Kidney (tissue), 14 donors: ENCODE data around the gene CYTH2. TPM values are rescaled to one million over a fixed set of nuclear protein-coding genes. Genes with fewer than 3 reads are reported as not detected.

ENCODE experiments used
- DNase-seq, 5 donors: peaks; one replicate each; pipeline ENCODE4 v3.0.0-alpha.2; 2013 to 2020
- FAIRE-seq: peaks from 2 replicates; lab custom pipeline; 2012; peaks lifted over from hg19 to GRCh38; lab: Jason Lieb, UNC
- H3K27ac ChIP-seq, 2 donors: one replicate each; pipeline ENCODE4 v1.7.0; 2013; ENCODE audit warnings: low read depth in 2 of 2, low read length in 2 of 2, inconsistent platforms in 1 of 2
- H3K27me3 ChIP-seq: one replicate; pipeline ENCODE4 v1.7.1; 2013; ENCODE audit warnings: low read length, inconsistent platforms; ENCODE audit not compliant: control insufficient read depth, insufficient read depth
- H3K36me3 ChIP-seq, 3 donors: one replicate each; pipeline versions ENCODE4 v1.7.0 to v1.7.1; 2013; ENCODE audit warnings: low read length in 3 of 3, control low read depth in 1 of 3, inconsistent platforms in 1 of 3; ENCODE audit not compliant: insufficient read depth in 3 of 3, control insufficient read depth in 2 of 3
- H3K4me1 ChIP-seq, 3 donors: one replicate each; pipeline versions ENCODE4 v1.7.0 to v1.7.1; 2013; ENCODE audit warnings: low read length in 3 of 3, inconsistent platforms in 1 of 3, low read depth in 1 of 3; ENCODE audit not compliant: control insufficient read depth in 2 of 3, insufficient read depth in 2 of 3
- H3K4me3 ChIP-seq, 3 donors: one replicate each; pipeline versions ENCODE4 v1.7.0 to v1.8.1; 2013; ENCODE audit warnings: low read length in 3 of 3, control low read depth in 1 of 3, inconsistent platforms in 1 of 3
- H3K9ac ChIP-seq, 3 donors: one replicate each; pipeline versions ENCODE4 v1.7.0 to v1.7.1; 2013; ENCODE audit warnings: low read length in 3 of 3, control low read depth in 1 of 3, inconsistent platforms in 1 of 3
- H3K9me3 ChIP-seq, 3 donors: one replicate each; pipeline versions ENCODE4 v1.7.0 to v1.7.1; 2013; ENCODE audit warnings: low read length in 3 of 3, control low read depth in 1 of 3, inconsistent platforms in 1 of 3; ENCODE audit not compliant: control insufficient read depth in 2 of 3, insufficient read depth in 1 of 3
- CTCF ChIP-seq: IDR thresholded peaks from 3 replicates; pipeline ENCODE4 v1.5.1; 2012; ENCODE audit warnings: mild to moderate bottlenecking, moderate library complexity, borderline replicate concordance; ENCODE audit not compliant: insufficient read depth; ENCODE audit errors: extremely low read depth
- intact Hi-C: fragments of 100-400 bp; cut with DNase I; formaldehyde crosslinking; loops from one replicate; pipeline ENCODE4 v1.11.1; 2022
- polyA plus RNA-seq: library from polyadenylated mRNA; stranded (reverse); fragments of 350-450 nt; fragmentation: Illumina TruSeq; extraction: RNeasy Lipid Tissue Mini Kit (QIAGEN cat#74804); gene quantifications from one replicate; pipeline ENCODE4 v1.2.3, GENCODE V29; 2014; ENCODE audit warnings: low read depth, low replicate concordance; ENCODE audit not compliant: insufficient read depth
- total RNA-seq: library from RNA; stranded (reverse); fragmentation: NEBNext Ultra II Directional; extraction: Animal tissue kit (Norgen Biotek cat#: 25700); gene quantifications from one replicate; pipeline ENCODE4 v1.2.1, GENCODE V29; 2021
- donor health status: control.
- donor health status: control.
- donor health status: control.
- donor health status: control.
- donor health status: control.
- donor health status: DM: yes; HTN: yes; CAD: no.
- donor health status: Normal renal cell carcinoma (clear cell type).

Gene CYTH2
- total and polyA plus RNA-seq, 2 donors from 2014 or later: 51.0 to 96.1 TPM

GRCh38 chr19:48455908-48456562 lies 13.1 kb upstream of the CYTH2 start:
- Histone ChIP-seq H3K4me3 (no peak overlapping the region), H3K9ac (no peak overlapping the region), H3K36me3 (peaks cover 0 to 7% (median 7%) of the 10 kb centered on the region in 3 donors), H3K9me3 (no peaks in the 10 kb centered on the region), H3K27me3 (no peaks in the 10 kb centered on the region), H3K27ac (no peak overlapping the region), H3K4me1 (no peaks in the 10 kb centered on the region)
- no peak for FAIRE-seq
- no peak for DNase-seq
- TF ChIP-seq CTCF: no peak
- intact Hi-C loops: no loop called here

GRCh38 chr19:48456864-48457263 lies 12.3 kb upstream of the CYTH2 start:
- intact Hi-C loops: no loop called here
- TF ChIP-seq CTCF: no peak
- no peaks in the 10 kb centered on the region for H3K4me1 ChIP-seq
- H3K27me3 ChIP-seq: no peaks in the 10 kb centered on the region
- no peak overlapping the region for H3K27ac ChIP-seq
- H3K9ac ChIP-seq: no peak overlapping the region
- FAIRE-seq: no peak
- peaks cover 0 to 2% (median 0%) of the 10 kb centered on the region in 3 donors for H3K36me3 ChIP-seq
- H3K9me3 ChIP-seq: no peaks in the 10 kb centered on the region
- DNase-seq: no peak
- no peak overlapping the region for H3K4me3 ChIP-seq

GRCh38 chr19:48458016-48458415 lies 11.2 kb upstream of the CYTH2 start:
- H3K27me3 ChIP-seq: no peaks in the 10 kb centered on the region
- no peaks in the 10 kb centered on the region for H3K9me3 ChIP-seq
- no peaks in the 10 kb centered on the region for H3K4me1 ChIP-seq
- H3K4me3 ChIP-seq: no peak overlapping the region
- H3K36me3 ChIP-seq: no peaks in the 10 kb centered on the region
- TF ChIP-seq CTCF: no peak
- H3K9ac ChIP-seq: no peak overlapping the region
- H3K27ac ChIP-seq: no peak overlapping the region
- intact Hi-C loops: no loop called here
- DNase-seq (no peak), FAIRE-seq (no peak)

- no peak overlapping the region for H3K9ac ChIP-seq
- TF ChIP-seq CTCF: no peak
- FAIRE-seq: no peak
These were observed 7.6 kb upstream of the CYTH2 start for GRCh38 chr19:48461651-48461981.

More at GRCh38 chr19:48461651-48461981, 7.6 kb upstream of the CYTH2 start:
- Histone ChIP-seq H3K4me1 (no peaks in the 10 kb centered on the region), H3K36me3 (no peaks in the 10 kb centered on the region), H3K9me3 (no peaks in the 10 kb centered on the region), H3K27me3 (no peaks in the 10 kb centered on the region), H3K4me3 (no peak overlapping the region), H3K27ac (no peak overlapping the region)
- intact Hi-C loops: no loop called here
- peak in 2 of 5 donors; percentile 31 to 68 for DNase-seq
